ENCODE results near the gene VSTM5. TPM values are rescaled to one million over a fixed set of nuclear protein-coding genes. Genes with fewer than 3 reads are reported as not detected.

Gene VSTM5
- total RNA-seq, 1 donor from 2014 or later: not detected

GRCh38 chr11:93832780-93833179, 17.6 kb downstream of the VSTM5 start:
- intact Hi-C loops (cut with DNase I): no loop called here
- no peak for DNase-seq (ENCODE audit: extremely low spot score in 2 of 2)

GRCh38 chr11:93831343-93832127, 18.9 kb downstream of the VSTM5 start:
- no peaks in the 10 kb centered on the region for H3K36me3 ChIP-seq
- no peak for DNase-seq (ENCODE audit: extremely low spot score in 2 of 2)
- no peak overlapping the region for H3K4me3 ChIP-seq
- no peaks in the 10 kb centered on the region for H3K9me3 ChIP-seq
- H3K27ac ChIP-seq: no peak overlapping the region
- no peak for TF ChIP-seq POLR2AphosphoS5 (IDR thresholded peaks at IDR 0.05; ENCODE audit: insufficient read depth in 1 of 2, low read depth in 1 of 2)
- no peak for TF ChIP-seq CTCF (IDR thresholded peaks at IDR 0.05)
- TF ChIP-seq POLR2A (IDR thresholded peaks at IDR 0.05): no peak
- intact Hi-C loops (cut with DNase I): no loop called here
- H3K27me3 ChIP-seq: no peaks in the 10 kb centered on the region
- H3K4me1 ChIP-seq: no peaks in the 10 kb centered on the region

More at GRCh38 chr11:93832780-93833179, 17.6 kb downstream of the VSTM5 start:
- Histone ChIP-seq H3K27me3 (no peaks in the 10 kb centered on the region), H3K27ac (no peak overlapping the region), H3K4me1 (no peaks in the 10 kb centered on the region), H3K9me3 (no peaks in the 10 kb centered on the region), H3K36me3 (no peaks in the 10 kb centered on the region), H3K4me3 (no peak overlapping the region)
- TF ChIP-seq CTCF (IDR thresholded peaks at IDR 0.05): no peak
- no peak for TF ChIP-seq POLR2AphosphoS5 (IDR thresholded peaks at IDR 0.05; ENCODE audit: insufficient read depth in 1 of 2, low read depth in 1 of 2)
- no peak for TF ChIP-seq POLR2A (IDR thresholded peaks at IDR 0.05)

- intact Hi-C loops (cut with DNase I): no loop called here
- no peak for DNase-seq (ENCODE audit: extremely low spot score in 2 of 2)
- TF ChIP-seq CTCF (IDR thresholded peaks at IDR 0.05) (no peak), POLR2A (IDR thresholded peaks at IDR 0.05) (no peak), POLR2AphosphoS5 (IDR thresholded peaks at IDR 0.05; ENCODE audit: insufficient read depth in 1 of 2, low read depth in 1 of 2) (no peak)
These were observed 20.8 kb downstream of the VSTM5 start for GRCh38 chr11:93829598-93829997.

GRCh38 chr11:93827363-93827762, 23.1 kb downstream of the VSTM5 start:
- Histone ChIP-seq H3K9me3 (no peaks in the 10 kb centered on the region), H3K27me3 (no peaks in the 10 kb centered on the region), H3K4me3 (no peak overlapping the region), H3K4me1 (no peaks in the 10 kb centered on the region), H3K36me3 (no peaks in the 10 kb centered on the region), H3K27ac (no peak overlapping the region)
- DNase-seq (ENCODE audit: extremely low spot score in 2 of 2): no peak
- TF ChIP-seq CTCF (IDR thresholded peaks at IDR 0.05): no peak
- no peak for TF ChIP-seq POLR2AphosphoS5 (IDR thresholded peaks at IDR 0.05; ENCODE audit: insufficient read depth in 1 of 2, low read depth in 1 of 2)
- no peak for TF ChIP-seq POLR2A (IDR thresholded peaks at IDR 0.05)
- intact Hi-C loops (cut with DNase I): no loop called here

More at GRCh38 chr11:93829598-93829997, 20.8 kb downstream of the VSTM5 start:
- Histone ChIP-seq H3K4me1 (no peaks in the 10 kb centered on the region), H3K27ac (no peak overlapping the region), H3K4me3 (no peak overlapping the region), H3K27me3 (no peaks in the 10 kb centered on the region), H3K9me3 (no peaks in the 10 kb centered on the region), H3K36me3 (no peaks in the 10 kb centered on the region)

- intact Hi-C loops (cut with DNase I): no loop called here
- Histone ChIP-seq H3K9me3 (no peaks in the 10 kb centered on the region), H3K4me3 (no peak overlapping the region), H3K27me3 (no peaks in the 10 kb centered on the region), H3K36me3 (no peaks in the 10 kb centered on the region), H3K27ac (no peak overlapping the region), H3K4me1 (no peaks in the 10 kb centered on the region)
- TF ChIP-seq POLR2A (IDR thresholded peaks at IDR 0.05) (no peak), POLR2AphosphoS5 (IDR thresholded peaks at IDR 0.05; ENCODE audit: insufficient read depth in 1 of 2, low read depth in 1 of 2) (no peak), CTCF (IDR thresholded peaks at IDR 0.05) (no peak)
- DNase-seq (ENCODE audit: extremely low spot score in 2 of 2): no peak
These were observed 27.2 kb downstream of the VSTM5 start for GRCh38 chr11:93823210-93823609.

Measured in vagina (tissue), 2 donors.